Parathyroid adenoma (tissue), 2 donors: Measurements from ENCODE around the gene SLC37A4.
"Not testable (repeated sequence)": the region's sequence is repeated elsewhere in the genome, so short reads cannot be mapped to it uniquely, and the experiment has no call there.

ENCODE experiments used
- H2AFZ ChIP-seq: fragments of 300-600 bp; sonication (generic); one replicate; pipeline ENCODE4 v1.7.0; 2017; ENCODE audit warnings: antibody characterized with exemption, mild to moderate bottlenecking
- H3K27ac ChIP-seq: fragments of 300-600 bp; sonication (generic); one replicate; pipeline ENCODE4 v1.7.0; 2017
- H3K27me3 ChIP-seq: fragments of 300-600 bp; sonication (generic); one replicate; pipeline ENCODE4 v1.7.0; 2017; ENCODE audit warnings: low read length; ENCODE audit not compliant: control insufficient read depth, insufficient read depth
- H3K36me3 ChIP-seq: fragments of 300-600 bp; sonication (generic); one replicate; pipeline ENCODE4 v1.7.0; 2017; ENCODE audit warnings: low read length; ENCODE audit not compliant: control insufficient read depth, insufficient read depth
- H3K4me1 ChIP-seq: fragments of 300-600 bp; sonication (generic); one replicate; pipeline ENCODE4 v1.7.0; 2017; ENCODE audit warnings: control low read depth
- H3K4me2 ChIP-seq: fragments of 300-600 bp; sonication (generic); one replicate; pipeline ENCODE4 v1.7.0; 2017; ENCODE audit warnings: low read length
- H3K4me3 ChIP-seq: fragments of 300-600 bp; sonication (generic); one replicate; pipeline ENCODE4 v1.7.0; 2017; ENCODE audit warnings: low read depth, low read length
- H3K79me2 ChIP-seq: fragments of 300-600 bp; sonication (generic); one replicate; pipeline ENCODE4 v1.7.0; 2017; ENCODE audit warnings: control low read depth
- H3K9ac ChIP-seq: fragments of 300-600 bp; sonication (generic); one replicate; pipeline ENCODE4 v1.7.0; 2017; ENCODE audit warnings: mild to moderate bottlenecking
- H3K9me3 ChIP-seq: fragments of 300-600 bp; sonication (generic); one replicate; pipeline ENCODE4 v1.7.0; 2017; ENCODE audit warnings: low read length; ENCODE audit not compliant: control insufficient read depth
- TF ChIP-seq, protein P1 (sequence below): fragments of 300-600 bp; sonication (generic); IDR thresholded peaks from one replicate; pipeline ENCODE4 v1.7.0; 2017; ENCODE audit warnings: antibody characterized with exemption, mild to moderate bottlenecking
- donor health status: primary hyperparathyroidism.

Gene SLC37A4

DNA sequence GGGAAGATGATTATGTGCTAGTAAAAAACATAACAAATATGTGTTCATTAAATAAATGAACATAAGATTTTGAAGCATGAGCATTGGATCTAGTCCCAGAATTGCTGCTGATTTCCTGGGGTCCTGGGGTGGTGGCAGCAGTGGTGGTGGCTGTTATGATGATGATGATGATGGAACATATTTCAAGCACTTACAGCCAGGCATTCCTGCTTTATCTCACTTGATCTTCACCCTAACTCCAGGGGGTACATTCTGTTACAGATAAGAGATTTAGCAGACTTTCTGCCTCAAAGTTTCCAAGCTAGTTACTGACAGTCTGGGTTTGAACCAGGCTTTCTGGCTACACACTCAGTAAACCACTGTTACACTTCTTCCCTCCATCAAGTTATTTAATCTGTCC, 6.9 kb downstream of the SLC37A4 start:
- no peak overlapping the region for H3K4me3 ChIP-seq
- H3K9me3 ChIP-seq = no peaks in the 10 kb centered on the region
- no peaks in the 10 kb centered on the region for H3K79me2 ChIP-seq
- no peak overlapping the region for H3K27ac ChIP-seq
- no peak overlapping the region for H3K4me2 ChIP-seq
- no peaks in the 10 kb centered on the region for H3K4me1 ChIP-seq
- H2AFZ ChIP-seq = no peak overlapping the region
- TF ChIP-seq, protein P1, sequence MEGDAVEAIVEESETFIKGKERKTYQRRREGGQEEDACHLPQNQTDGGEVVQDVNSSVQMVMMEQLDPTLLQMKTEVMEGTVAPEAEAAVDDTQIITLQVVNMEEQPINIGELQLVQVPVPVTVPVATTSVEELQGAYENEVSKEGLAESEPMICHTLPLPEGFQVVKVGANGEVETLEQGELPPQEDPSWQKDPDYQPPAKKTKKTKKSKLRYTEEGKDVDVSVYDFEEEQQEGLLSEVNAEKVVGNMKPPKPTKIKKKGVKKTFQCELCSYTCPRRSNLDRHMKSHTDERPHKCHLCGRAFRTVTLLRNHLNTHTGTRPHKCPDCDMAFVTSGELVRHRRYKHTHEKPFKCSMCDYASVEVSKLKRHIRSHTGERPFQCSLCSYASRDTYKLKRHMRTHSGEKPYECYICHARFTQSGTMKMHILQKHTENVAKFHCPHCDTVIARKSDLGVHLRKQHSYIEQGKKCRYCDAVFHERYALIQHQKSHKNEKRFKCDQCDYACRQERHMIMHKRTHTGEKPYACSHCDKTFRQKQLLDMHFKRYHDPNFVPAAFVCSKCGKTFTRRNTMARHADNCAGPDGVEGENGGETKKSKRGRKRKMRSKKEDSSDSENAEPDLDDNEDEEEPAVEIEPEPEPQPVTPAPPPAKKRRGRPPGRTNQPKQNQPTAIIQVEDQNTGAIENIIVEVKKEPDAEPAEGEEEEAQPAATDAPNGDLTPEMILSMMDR = no peak
- H3K36me3 ChIP-seq = no peaks in the 10 kb centered on the region
- no peaks in the 10 kb centered on the region for H3K27me3 ChIP-seq
- no peak overlapping the region for H3K9ac ChIP-seq

DNA sequence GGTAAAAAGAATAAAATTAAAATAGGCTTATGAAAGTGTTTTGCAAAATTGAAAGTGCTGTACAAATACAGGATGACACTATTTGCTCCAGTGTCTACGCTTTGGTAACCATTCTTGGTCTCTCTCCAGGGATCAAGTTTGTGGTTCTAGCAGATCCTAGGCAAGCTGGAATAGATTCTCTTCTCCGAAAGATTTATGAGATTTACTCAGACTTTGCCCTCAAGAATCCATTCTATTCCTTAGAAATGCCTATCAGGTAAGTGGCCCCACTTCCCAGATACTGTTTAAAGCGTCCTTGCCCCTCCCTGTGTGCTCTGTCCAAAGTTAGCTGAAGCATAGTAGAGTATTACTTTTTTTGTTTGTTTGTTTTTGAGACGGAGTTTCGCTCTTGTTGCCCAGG, 9.0 kb downstream of the SLC37A4 start:
- H3K27me3 ChIP-seq = no peaks in the 10 kb centered on the region
- H3K4me1 ChIP-seq = peaks cover 3% of the 10 kb centered on the region
- no peak overlapping the region for H3K4me2 ChIP-seq
- no peaks in the 10 kb centered on the region for H3K9me3 ChIP-seq
- H3K4me3 ChIP-seq = no peak overlapping the region
- H3K27ac ChIP-seq = no peak overlapping the region
- H3K79me2 ChIP-seq = peaks cover 3% of the 10 kb centered on the region
- no peak overlapping the region for H2AFZ ChIP-seq
- no peaks in the 10 kb centered on the region for H3K36me3 ChIP-seq
- no peak overlapping the region for H3K9ac ChIP-seq
- TF ChIP-seq, protein P1 = no peak

DNA sequence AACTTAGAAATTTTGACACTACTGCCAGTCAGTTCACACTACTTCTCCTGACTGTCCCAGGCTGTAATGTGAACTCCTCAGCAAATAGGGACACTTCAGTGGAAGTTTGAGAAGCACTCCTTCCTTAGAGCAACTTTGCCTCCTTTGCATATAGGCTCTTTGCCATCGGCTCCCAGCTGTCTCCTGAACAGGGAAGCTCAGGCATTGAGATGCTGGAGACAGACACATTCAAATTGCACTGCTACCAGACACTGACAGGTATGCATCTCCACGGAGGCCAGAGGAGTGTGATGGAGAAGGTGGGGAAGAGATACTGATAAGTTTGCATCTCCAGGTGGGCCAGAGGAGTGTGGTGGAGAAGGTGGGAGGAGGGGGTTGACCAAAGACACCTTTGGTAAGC, 10.7 kb downstream of the SLC37A4 start:
- no peak overlapping the region for H3K27ac ChIP-seq
- no peak overlapping the region for H3K9ac ChIP-seq
- no peaks in the 10 kb centered on the region for H3K9me3 ChIP-seq
- peaks cover 3% of the 10 kb centered on the region for H3K79me2 ChIP-seq
- H3K36me3 ChIP-seq = no peaks in the 10 kb centered on the region
- H3K4me3 ChIP-seq = peak overlapping the region; percentile 90
- H2AFZ ChIP-seq = no peak overlapping the region
- H3K4me2 ChIP-seq = peak overlapping the region; percentile 35
- H3K27me3 ChIP-seq = no peaks in the 10 kb centered on the region
- TF ChIP-seq, protein P1 = no peak
- H3K4me1 ChIP-seq = peaks cover 3% of the 10 kb centered on the region

DNA sequence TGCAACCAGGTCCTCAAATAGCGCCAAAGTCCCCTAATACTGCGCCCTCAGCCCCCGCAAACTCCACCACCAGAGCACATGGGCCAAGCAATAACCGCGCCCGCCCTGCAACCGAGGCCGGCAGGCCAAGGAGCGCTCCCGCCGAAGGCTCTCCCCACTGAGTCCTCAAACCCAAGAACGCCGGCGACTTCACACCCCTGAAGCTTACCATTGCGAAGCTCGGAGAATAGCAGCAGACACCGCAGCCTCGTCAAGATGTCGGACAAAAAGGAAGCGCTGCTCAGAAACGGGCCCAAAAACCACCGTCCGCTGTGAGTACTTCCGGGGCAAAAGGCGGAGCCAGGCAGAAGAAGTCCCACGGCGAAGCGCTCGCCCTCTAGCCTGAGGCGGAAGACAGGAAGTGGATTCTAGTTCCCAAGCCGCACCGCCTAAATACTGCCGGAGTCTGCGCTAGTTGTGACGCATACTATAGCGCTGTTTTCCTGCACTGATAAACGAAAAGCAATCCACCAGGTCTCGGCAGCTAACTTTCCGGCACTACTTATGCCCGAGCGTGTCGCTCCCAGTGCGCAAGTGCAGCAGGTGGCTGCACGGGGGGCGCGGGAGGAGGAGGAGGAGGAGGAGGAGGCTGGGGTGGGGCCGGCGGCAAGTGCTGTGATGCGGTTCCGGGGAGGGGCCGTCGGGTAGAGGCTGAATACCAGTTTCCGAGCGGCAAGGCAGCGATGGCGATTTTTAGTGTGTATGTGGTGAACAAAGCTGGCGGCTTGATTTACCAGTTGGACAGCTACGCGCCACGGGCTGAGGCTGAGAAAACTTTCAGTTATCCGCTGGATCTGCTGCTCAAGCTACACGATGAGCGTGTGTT, 12.4 kb downstream of the SLC37A4 start, which contains the start of the genes RPS25 and TRAPPC4:
RPS25 (minus strand) TSS at position 270 of the 865 bp plus-strand sequence; CDS start at position 211, 59 bp downstream.
TRAPPC4 (plus strand) TSS at position 693 of the 865 bp plus-strand sequence; CDS start at position 723, 30 bp downstream.
- H3K4me3 ChIP-seq = peak within 1 kb of the TSS; percentile 90
- H3K9me3 ChIP-seq = no peaks in the 10 kb centered on the region
- peaks cover 3% of the 10 kb centered on the region for H3K79me2 ChIP-seq
- peak within 1 kb of the TSS; percentile 94 for H2AFZ ChIP-seq
- TF ChIP-seq, protein P1 = no peak
- H3K9ac ChIP-seq = peak within 1 kb of the TSS; percentile 76
- H3K36me3 ChIP-seq = no peaks in the 10 kb centered on the region
- peak within 1 kb of the TSS; percentile 90 for H3K27ac ChIP-seq
- H3K27me3 ChIP-seq = no peaks in the 10 kb centered on the region
- peak within 1 kb of the TSS; percentile 75 for H3K4me2 ChIP-seq
- peaks cover 3% of the 10 kb centered on the region for H3K4me1 ChIP-seq

DNA sequence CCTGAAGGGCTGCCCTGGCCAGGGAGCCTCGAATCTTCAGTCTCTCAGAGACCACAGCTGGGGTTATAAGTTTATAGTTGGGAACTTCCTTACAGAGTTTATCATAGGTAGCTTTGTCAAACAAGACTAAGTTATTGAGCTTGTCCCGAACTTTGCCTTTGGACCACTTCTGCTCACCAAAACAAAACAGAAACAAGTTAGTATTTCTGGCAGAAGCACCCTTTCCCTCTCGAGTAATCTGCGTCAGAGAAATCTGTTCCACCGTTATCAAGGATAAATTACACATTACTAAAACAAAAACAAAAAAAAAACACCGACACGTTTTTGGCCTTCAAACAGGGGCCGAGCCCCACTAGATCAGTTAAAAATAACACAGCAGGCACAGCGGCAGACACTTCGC, 13.3 kb downstream of the SLC37A4 start:
- Histone ChIP-seq H3K9ac (peak overlapping the region; percentile 76), H3K27ac (peak overlapping the region; percentile 90), H3K4me3 (peak overlapping the region; percentile 90), H3K4me2 (peak overlapping the region; percentile 75)
- not testable (repeated sequence) for H2AFZ ChIP-seq, H3K36me3 ChIP-seq, H3K27me3 ChIP-seq, H3K9me3 ChIP-seq, H3K79me2 ChIP-seq, H3K4me1 ChIP-seq
